Measurements from ENCODE around the gene TIE1. TPM values are rescaled to one million over a fixed set of nuclear protein-coding genes. Genes with fewer than 3 reads are reported as not detected.
A peak's percentile ranks its signal among the peaks of the same experiment; 100 is the strongest.

TIE1 gene
- polyA plus RNA-seq, 3 donors: 0.16 TPM; not detected in 2

DNA sequence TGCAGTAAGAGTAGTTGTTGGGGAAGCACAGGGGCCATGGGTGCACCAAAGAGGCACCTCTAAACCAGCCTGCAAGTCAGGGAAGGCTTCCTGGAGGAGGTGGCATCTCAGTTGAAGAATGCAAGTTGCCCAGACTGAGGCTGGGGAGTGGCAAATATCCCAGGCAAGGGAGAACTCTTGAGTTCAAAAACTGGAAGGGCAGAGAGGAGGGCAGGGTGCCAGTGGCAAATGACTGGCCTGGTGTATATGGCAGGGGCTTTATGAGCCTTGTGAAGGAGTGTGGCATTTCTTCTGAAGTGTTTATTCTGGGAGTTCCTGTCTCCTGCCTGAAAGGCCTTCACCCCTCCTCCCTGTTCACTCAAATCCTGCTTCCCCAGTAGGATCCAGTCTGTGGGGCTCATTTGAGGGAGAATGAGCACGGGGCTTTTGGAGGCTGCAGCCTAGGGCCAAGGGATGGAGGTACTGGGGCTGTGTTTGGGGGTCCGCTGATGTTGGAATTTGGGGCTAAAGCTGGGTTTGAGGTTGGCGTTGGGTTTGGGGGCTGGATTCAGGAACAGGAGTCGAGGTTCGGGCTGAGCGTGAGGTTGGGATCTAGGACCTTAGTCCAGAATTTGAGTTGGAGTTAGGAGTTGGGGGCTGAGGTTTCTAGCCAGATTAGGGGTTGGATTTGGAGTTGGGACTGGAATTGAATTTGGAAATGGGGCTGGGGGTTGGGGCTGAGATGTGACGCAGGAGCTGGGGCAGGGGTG lies 31.0 kb upstream of the TIE1 start, which contains the start of gene TMEM125:
TSS of gene TMEM125 (plus strand) at position 357 of the 749 bp plus-strand sequence. CDS start 2,740 bp downstream, outside the sequence.
- peak within 1 kb of the TSS in 1 of 3 experiments; percentile 53 for H3K4me3 ChIP-seq (replicated peaks in 1 of 3; ENCODE audit: low read depth in 2 of 3, low read length in 3 of 3)
- H3K4me1 ChIP-seq (ENCODE audit: control insufficient read depth in 1 of 2, insufficient read depth in 2 of 2, low read length in 2 of 2): peaks cover 17 to 20% of the 10 kb centered on the region in 2 donors
- H2AFZ ChIP-seq (ENCODE audit: insufficient read depth, low read depth, low read length, poor library complexity, severe bottlenecking): peak within 1 kb of the TSS; percentile 68
- no peak within 1 kb of the TSS for H3K9ac ChIP-seq (ENCODE audit: insufficient read depth, low read length, poor library complexity, severe bottlenecking)
- intact Hi-C loops (cut with micrococcal nuclease): no loop called here
- no peaks in the 10 kb centered on the region for H4K20me1 ChIP-seq (ENCODE audit: insufficient read depth, low read length)
- TF ChIP-seq, protein P1, sequence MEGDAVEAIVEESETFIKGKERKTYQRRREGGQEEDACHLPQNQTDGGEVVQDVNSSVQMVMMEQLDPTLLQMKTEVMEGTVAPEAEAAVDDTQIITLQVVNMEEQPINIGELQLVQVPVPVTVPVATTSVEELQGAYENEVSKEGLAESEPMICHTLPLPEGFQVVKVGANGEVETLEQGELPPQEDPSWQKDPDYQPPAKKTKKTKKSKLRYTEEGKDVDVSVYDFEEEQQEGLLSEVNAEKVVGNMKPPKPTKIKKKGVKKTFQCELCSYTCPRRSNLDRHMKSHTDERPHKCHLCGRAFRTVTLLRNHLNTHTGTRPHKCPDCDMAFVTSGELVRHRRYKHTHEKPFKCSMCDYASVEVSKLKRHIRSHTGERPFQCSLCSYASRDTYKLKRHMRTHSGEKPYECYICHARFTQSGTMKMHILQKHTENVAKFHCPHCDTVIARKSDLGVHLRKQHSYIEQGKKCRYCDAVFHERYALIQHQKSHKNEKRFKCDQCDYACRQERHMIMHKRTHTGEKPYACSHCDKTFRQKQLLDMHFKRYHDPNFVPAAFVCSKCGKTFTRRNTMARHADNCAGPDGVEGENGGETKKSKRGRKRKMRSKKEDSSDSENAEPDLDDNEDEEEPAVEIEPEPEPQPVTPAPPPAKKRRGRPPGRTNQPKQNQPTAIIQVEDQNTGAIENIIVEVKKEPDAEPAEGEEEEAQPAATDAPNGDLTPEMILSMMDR (IDR thresholded peaks at IDR 0.05): no peak
- Mint-ChIP-seq H3K27me3 (ENCODE audit: low read depth in 3 of 3) (peaks cover 2 to 11% (median 9%) of the 10 kb centered on the region in 3 donors), H3K4me3 (peak within 1 kb of the TSS; percentile 65 to 76), H3K4me1 (peaks cover 22% of the 10 kb centered on the region), H3K36me3 (no peaks in the 10 kb centered on the region), H3K27ac (no peak within 1 kb of the TSS), H3K9me3 (peaks cover 0 to 7% (median 2%) of the 10 kb centered on the region in 7 donors)
- peak within 1 kb of the TSS; percentile 45 for H3K4me2 ChIP-seq (replicated peaks; ENCODE audit: extremely low read depth, low read length, poor library complexity, severe bottlenecking)
- no peak for DNase-seq
- WGBS (ENCODE audit: insufficient coverage): 89% methylated on average over 7 of the region's 7 CpGs
- H3K27me3 ChIP-seq (ENCODE audit: control insufficient read depth in 2 of 2, insufficient read depth in 2 of 2, low read length in 2 of 2): no peaks in the 10 kb centered on the region
- no peaks in the 10 kb centered on the region for H3K79me2 ChIP-seq (ENCODE audit: insufficient read depth, low read length)
- H3K9me3 ChIP-seq (replicated peaks in 1 of 2; ENCODE audit: control insufficient read depth in 1 of 2, insufficient read depth in 1 of 2, low read length in 2 of 2): no peaks in the 10 kb centered on the region
- no peak within 1 kb of the TSS for H3K27ac ChIP-seq (ENCODE audit: low read depth in 1 of 2, low read length in 2 of 2)
- no peaks in the 10 kb centered on the region for H3K36me3 ChIP-seq (replicated peaks in 1 of 2; ENCODE audit: control insufficient read depth in 1 of 2, insufficient read depth in 2 of 2, low read length in 2 of 2)

DNA sequence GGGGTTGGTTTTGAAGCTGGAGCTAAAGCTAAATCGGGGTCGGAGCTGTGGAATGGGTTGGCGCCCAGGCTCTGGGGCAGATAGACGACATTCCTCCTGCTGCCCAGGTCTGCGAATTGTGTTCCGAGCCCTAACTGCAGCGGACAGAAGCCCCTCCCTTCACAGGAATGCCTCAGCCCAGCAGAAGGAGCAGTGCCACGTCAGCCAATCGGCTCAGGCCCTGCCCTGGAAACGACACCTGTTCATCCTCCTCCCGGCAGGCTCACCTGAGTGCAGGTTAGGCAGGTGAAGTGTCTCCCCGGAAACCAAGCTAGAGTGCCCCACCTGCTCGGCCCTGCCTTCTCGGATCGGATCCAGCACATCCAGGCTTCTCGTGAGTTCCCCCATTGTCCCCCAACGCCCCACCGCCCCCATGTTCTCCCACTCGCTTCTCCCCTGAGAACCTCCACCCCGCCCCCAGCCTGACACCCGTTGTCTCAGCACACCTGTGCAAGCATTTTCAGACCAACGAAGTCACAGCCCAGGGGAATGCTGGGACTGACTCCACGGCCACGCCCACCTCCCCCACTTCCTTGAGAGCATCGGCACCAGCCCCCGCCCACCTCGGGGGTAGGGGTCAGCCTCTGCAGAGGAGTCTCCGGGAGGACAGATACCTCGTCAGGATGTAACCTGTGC lies 30.2 kb upstream of the TIE1 start:
- H3K4me2 ChIP-seq (replicated peaks; ENCODE audit: extremely low read depth, low read length, poor library complexity, severe bottlenecking): peak overlapping the region; percentile 45
- H3K27ac ChIP-seq (ENCODE audit: low read depth in 1 of 2, low read length in 2 of 2): no peak overlapping the region
- peak overlapping the region; percentile 68 for H2AFZ ChIP-seq (ENCODE audit: insufficient read depth, low read depth, low read length, poor library complexity, severe bottlenecking)
- intact Hi-C loops (cut with micrococcal nuclease): no loop called here
- peak overlapping the region; percentile 65 to 76 for H3K4me3 Mint-ChIP-seq
- peaks cover 26% of the 10 kb centered on the region for H3K4me1 Mint-ChIP-seq
- H3K9ac ChIP-seq (ENCODE audit: insufficient read depth, low read length, poor library complexity, severe bottlenecking): no peak overlapping the region
- H3K27me3 ChIP-seq (ENCODE audit: control insufficient read depth in 2 of 2, insufficient read depth in 2 of 2, low read length in 2 of 2): no peaks in the 10 kb centered on the region
- H3K4me1 ChIP-seq (ENCODE audit: control insufficient read depth in 1 of 2, insufficient read depth in 2 of 2, low read length in 2 of 2): peaks cover 18 to 22% of the 10 kb centered on the region in 2 donors
- H3K79me2 ChIP-seq (ENCODE audit: insufficient read depth, low read length): no peaks in the 10 kb centered on the region
- no peak overlapping the region for H3K27ac Mint-ChIP-seq
- peak overlapping the region in 1 of 3 experiments; percentile 53 for H3K4me3 ChIP-seq (replicated peaks in 1 of 3; ENCODE audit: low read depth in 2 of 3, low read length in 3 of 3)
- DNase-seq: no peak
- peaks cover 0 to 7% (median 3%) of the 10 kb centered on the region in 7 donors for H3K9me3 Mint-ChIP-seq
- no peaks in the 10 kb centered on the region for H4K20me1 ChIP-seq (ENCODE audit: insufficient read depth, low read length)
- no peaks in the 10 kb centered on the region for H3K9me3 ChIP-seq (replicated peaks in 1 of 2; ENCODE audit: control insufficient read depth in 1 of 2, insufficient read depth in 1 of 2, low read length in 2 of 2)
- peaks cover 2 to 11% (median 9%) of the 10 kb centered on the region in 3 donors for H3K27me3 Mint-ChIP-seq (ENCODE audit: low read depth in 3 of 3)
- WGBS (ENCODE audit: insufficient coverage): 2% methylated on average over 24 of the region's 29 CpGs
- TF ChIP-seq, protein P1 (IDR thresholded peaks at IDR 0.05): no peak
- no peaks in the 10 kb centered on the region for H3K36me3 Mint-ChIP-seq
- no peaks in the 10 kb centered on the region for H3K36me3 ChIP-seq (replicated peaks in 1 of 2; ENCODE audit: control insufficient read depth in 1 of 2, insufficient read depth in 2 of 2, low read length in 2 of 2)

All from CD14-positive monocyte (primary cell).